Activated B cell treated with CpG ODN at 0.5 μM for 24 hours (primary cell): ENCODE results near the gene IL2RA. TPM values are rescaled to one million over a fixed set of nuclear protein-coding genes. Genes with fewer than 3 reads are reported as not detected.
A peak's percentile ranks its signal among the peaks of the same experiment; 100 is the strongest.
"Not testable (repeated sequence)": the region's sequence is repeated elsewhere in the genome, so short reads cannot be mapped to it uniquely, and the experiment has no call there.

ENCODE experiments used
- ATAC-seq: fragments of 200-7000 bp; cut with Tn5 transposase; one replicate; pipeline ENCODE4 v1.10.0; 2021; ENCODE audit warnings: low read depth, mild to moderate bottlenecking, moderate library complexity
- CTCF ChIA-PET: fragments of 350-600 bp; sonication (Branson Sonifier 250); formaldehyde crosslinking; loops from one replicate; lab custom pipeline; 2021; ENCODE audit warnings: antibody characterized with exemption; lab: Charles Lee
- POLR2A ChIA-PET: fragments of 350-600 bp; sonication (Branson Sonifier 250); formaldehyde crosslinking; loops from one replicate; lab custom pipeline; 2021; ENCODE audit warnings: antibody characterized with exemption; lab: Charles Lee
- DNase-seq: peaks from one replicate; pipeline ENCODE4 v3.0.0; 2022
- H3K27ac Mint-ChIP-seq: one replicate; pipeline ENCODE4 v1.8.0; 2020; ENCODE audit warnings: mixed read lengths
- H3K27me3 Mint-ChIP-seq: one replicate; pipeline ENCODE4 v1.8.0; 2021; ENCODE audit warnings: mixed read lengths
- H3K36me3 Mint-ChIP-seq: one replicate; pipeline ENCODE4 v1.8.0; 2021; ENCODE audit warnings: low read depth, mixed read lengths
- H3K4me1 Mint-ChIP-seq: one replicate; pipeline ENCODE4 v1.8.0; 2021; ENCODE audit warnings: mixed read lengths
- H3K4me3 Mint-ChIP-seq: one replicate; pipeline ENCODE4 v1.8.0; 2020; ENCODE audit warnings: mild to moderate bottlenecking, mixed read lengths
- H3K9me3 Mint-ChIP-seq: one replicate; pipeline ENCODE4 v1.8.0; 2020; ENCODE audit warnings: mixed read lengths
- CTCF ChIP-seq: fragments of 200-600 bp; IDR thresholded peaks from one replicate; pipeline ENCODE4 v1.8.0; 2022; ENCODE audit warnings: antibody characterized with exemption, mild to moderate bottlenecking
- intact Hi-C: fragments of 100-400 bp; cut with micrococcal nuclease; formaldehyde crosslinking; loops from one replicate; pipeline ENCODE4 v1.15.1; 2024
- total RNA-seq: library from RNA; stranded (reverse); gene quantifications from 2 replicates; pipeline ENCODE4 v1.2.3, GENCODE V29; 2022

IL2RA gene
- total RNA-seq, 1 donor from 2014 or later, result 160 TPM

GRCh38 chr10:6044751-6045313, 17.3 kb downstream of the IL2RA start:
- ChIA-PET CTCF (interaction anchor here (1.0 to 1.7 kb wide), 2 partner anchors 30 to 42 kb away, joined by 7 read pairs; no protein-coding TSS in a partner anchor), POLR2A (interaction anchor here (0.7 to 14.3 kb wide), 6 partner anchors 9 to 42 kb away, joined by 3 to 339 read pairs (median 6); no protein-coding TSS in a partner anchor)
- TF ChIP-seq CTCF, result no peak
- intact Hi-C loops, result loop anchor here (1.0 kb wide), 1 partner anchor 31 kb away; no protein-coding TSS in a partner anchor
- Mint-ChIP-seq H3K36me3 (peaks cover 82% of the 10 kb centered on the region), H3K27ac (peak overlapping the region; percentile 92), H3K9me3 (no peaks in the 10 kb centered on the region), H3K27me3 (no peaks in the 10 kb centered on the region), H3K4me3 (peak overlapping the region; percentile 74), H3K4me1 (peaks cover 77% of the 10 kb centered on the region)
- DNase-seq, result no peak
- peak; percentile 46 for ATAC-seq

- Mint-ChIP-seq H3K4me1 (peaks cover 72% of the 10 kb centered on the region), H3K36me3 (peaks cover 82% of the 10 kb centered on the region), H3K27me3 (no peaks in the 10 kb centered on the region), H3K4me3 (peak overlapping the region; percentile 74), H3K9me3 (no peaks in the 10 kb centered on the region), H3K27ac (peak overlapping the region; percentile 92)
- CTCF ChIA-PET, result interaction anchor here (0.7 to 1.7 kb wide), 3 partner anchors 29 to 43 kb away, joined by 3 to 7 read pairs (median 7); no protein-coding TSS in a partner anchor
- peak; percentile 49 for ATAC-seq
- POLR2A ChIA-PET, result interaction anchor here (0.7 to 3.0 kb wide), 5 partner anchors 9 to 304 kb away, joined by 3 to 14 read pairs (median 3); no protein-coding TSS in a partner anchor
- intact Hi-C loops, result no loop called here
- no peak for DNase-seq
- no peak for TF ChIP-seq CTCF
Observed at GRCh38 chr10:6044060-6044459, 18.1 kb downstream of the IL2RA start.

- Mint-ChIP-seq H3K36me3 (peaks cover 82% of the 10 kb centered on the region), H3K4me1 (peaks cover 72% of the 10 kb centered on the region), H3K27ac (peak overlapping the region; percentile 69)
- H3K27me3 Mint-ChIP-seq, H3K4me3 Mint-ChIP-seq, intact Hi-C loops, H3K9me3 Mint-ChIP-seq, DNase-seq, ATAC-seq: not testable (repeated sequence)
- CTCF ChIA-PET, result interaction anchor here (0.7 kb wide), 1 partner anchor 29 kb away, joined by 3 read pairs; no protein-coding TSS in a partner anchor
- POLR2A ChIA-PET, result interaction anchor here (0.9 to 3.0 kb wide), 4 partner anchors 10 to 305 kb away, joined by 3 to 14 read pairs (median 6); no protein-coding TSS in a partner anchor
Observed at GRCh38 chr10:6043377-6043776, 18.8 kb downstream of the IL2RA start.

- Mint-ChIP-seq H3K27me3 (no peaks in the 10 kb centered on the region), H3K9me3 (no peaks in the 10 kb centered on the region), H3K36me3 (peaks cover 87% of the 10 kb centered on the region), H3K4me3 (no peak overlapping the region), H3K27ac (no peak overlapping the region), H3K4me1 (peaks cover 71% of the 10 kb centered on the region)
- no peak for TF ChIP-seq CTCF
- DNase-seq, result no peak
- ChIA-PET CTCF (interaction anchor here (1.1 to 1.6 kb wide), 2 partner anchors 26 to 46 kb away, joined by 5 read pairs; no protein-coding TSS in a partner anchor), POLR2A (interaction anchor here (0.6 kb wide), 1 partner anchor 46 kb away, joined by 9 read pairs; no protein-coding TSS in a partner anchor)
- intact Hi-C loops, result no loop called here
- ATAC-seq, result no peak
Observed at GRCh38 chr10:6040205-6040604, 22.0 kb downstream of the IL2RA start.

- Mint-ChIP-seq H3K4me3 (no peak overlapping the region), H3K4me1 (peaks cover 66% of the 10 kb centered on the region), H3K27me3 (no peaks in the 10 kb centered on the region), H3K27ac (no peak overlapping the region), H3K36me3 (peaks cover 85% of the 10 kb centered on the region), H3K9me3 (no peaks in the 10 kb centered on the region)
- DNase-seq, result no peak
- ATAC-seq, result no peak
- ChIA-PET POLR2A (interaction anchor here (4.3 kb wide), 1 partner anchor 10 kb away, joined by 24 read pairs; no protein-coding TSS in a partner anchor), CTCF (interaction anchor here (1.1 to 1.6 kb wide), 2 partner anchors 25 to 47 kb away, joined by 5 read pairs; no protein-coding TSS in a partner anchor)
- TF ChIP-seq CTCF, result no peak
- intact Hi-C loops, result no loop called here
Observed at GRCh38 chr10:6039711-6040110, 22.5 kb downstream of the IL2RA start.
